SK-N-MC (cell line): Measurements from ENCODE around the gene INIP.

Experiments
- EZH2 ChIP-seq: fragments of 200-600 bp; sonication (generic); IDR thresholded peaks from one replicate; pipeline ENCODE4 v1.6.1; 2017; ENCODE audit warnings: antibody characterized with exemption
- FOXP2 ChIP-seq: optimal IDR thresholded peaks from 2 replicates; pipeline ENCODE3; 2011; ENCODE audit warnings: mild to moderate bottlenecking, moderate library complexity; ENCODE audit not compliant: insufficient read depth; ENCODE audit errors: extremely low read length, control extremely low read depth
- POLR2AphosphoS5 ChIP-seq: IDR thresholded peaks from 2 replicates; pipeline ENCODE4 v1.6.1; 2012; ENCODE audit warnings: mild to moderate bottlenecking, low read depth, low read length, borderline replicate concordance

DNA sequence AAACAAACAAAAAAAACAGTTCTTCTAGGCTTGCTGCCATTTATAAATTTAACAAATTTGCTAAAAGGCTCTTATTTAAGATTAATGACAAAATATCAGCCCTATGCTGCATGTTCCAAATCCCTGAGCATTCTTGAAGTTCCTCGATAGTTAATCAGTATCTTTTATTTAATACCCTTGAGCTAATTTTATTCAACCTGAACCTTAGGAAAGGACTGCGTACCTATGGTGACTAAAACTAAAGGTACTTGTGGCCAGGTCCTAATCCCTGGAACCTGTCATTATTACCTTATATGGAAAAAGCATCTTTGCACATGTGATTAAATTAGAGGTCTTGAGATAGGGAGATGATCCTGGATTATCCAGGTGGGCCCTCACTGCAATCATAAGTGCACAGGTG, 10.5 kb upstream of the INIP start:
- TF ChIP-seq POLR2AphosphoS5 (no peak), EZH2 (no peak), FOXP2 (no peak)
